Vagina (tissue), 2 donors: ENCODE data around the gene CARS2. TPM values are rescaled to one million over a fixed set of nuclear protein-coding genes. Genes with fewer than 3 reads are reported as not detected.
"Not testable (repeated sequence)": the region's sequence is repeated elsewhere in the genome, so short reads cannot be mapped to it uniquely, and the experiment has no call there.

ENCODE experiments used
- DNase-seq, 2 donors: peaks; one replicate each; pipeline ENCODE4 v3.0.0-alpha.2; 2017; ENCODE audit errors: extremely low spot score in 2 of 2
- H3K27ac ChIP-seq: fragments of 200-600 bp; sonication (generic); one replicate; pipeline ENCODE4 v1.5.1; 2019
- H3K27me3 ChIP-seq: fragments of 200-600 bp; sonication (generic); one replicate; pipeline ENCODE4 v1.5.1; 2019
- H3K36me3 ChIP-seq, 2 donors: fragments of 200-600 bp; sonication (generic); one replicate each; pipeline ENCODE4 v1.5.1; 2017 to 2019
- H3K4me1 ChIP-seq: fragments of 200-600 bp; sonication (generic); one replicate; pipeline ENCODE4 v1.5.1; 2019
- H3K4me3 ChIP-seq, 2 donors: fragments of 200-600 bp; sonication (generic); 1 replicate in 1 of 2; 2 replicates in 1 of 2; pipeline ENCODE4 v1.5.1; 2016 to 2019
- H3K9me3 ChIP-seq: fragments of 200-600 bp; sonication (generic); one replicate; pipeline ENCODE4 v1.5.1; 2019
- CTCF ChIP-seq, 3 experiments: fragments of 450-650 bp in 2 of 3; fragments of 200-600 bp in 1 of 3; sonication (generic) in 1 of 3; IDR thresholded peaks; one replicate each; pipeline ENCODE4 v1.5.1; 2017 to 2019; ENCODE audit warnings: antibody characterized with exemption in 3 of 3, mild to moderate bottlenecking in 2 of 3, moderate library complexity in 2 of 3
- POLR2A ChIP-seq, 2 donors: fragments of 450-650 bp; IDR thresholded peaks; one replicate each; pipeline ENCODE4 v1.6.1; 2017; ENCODE audit warnings: antibody characterized with exemption in 2 of 2, mild to moderate bottlenecking in 2 of 2, moderate library complexity in 2 of 2
- POLR2AphosphoS5 ChIP-seq, 2 donors: sonication (generic); formaldehyde crosslinking; IDR thresholded peaks; one replicate each; pipeline ENCODE4 v1.9.0; 2017; ENCODE audit warnings: antibody characterized with exemption in 2 of 2, mild to moderate bottlenecking in 2 of 2, low read depth in 1 of 2; ENCODE audit not compliant: insufficient read depth in 1 of 2
- intact Hi-C: fragments of 100-400 bp; cut with DNase I; formaldehyde crosslinking; loops from one replicate; pipeline ENCODE4 v1.15.1; 2023
- total RNA-seq: library from RNA; depleted of rRNA; stranded (reverse); fragments of >200 nt; gene quantifications from one replicate; pipeline ENCODE4 v1.2.3, GENCODE V29; 2016

The CARS2 gene
- total RNA-seq, 1 donor from 2014 or later, result 65.1 TPM

GRCh38 chr13:110662777-110663443, 43.0 kb downstream of the CARS2 start:
- H3K4me3 ChIP-seq, result no peak overlapping the region
- H3K4me1 ChIP-seq, result no peaks in the 10 kb centered on the region
- DNase-seq, result no peak
- H3K36me3 ChIP-seq, result peaks cover 0 to 72% of the 10 kb centered on the region in 2 donors
- no peaks in the 10 kb centered on the region for H3K9me3 ChIP-seq
- no peaks in the 10 kb centered on the region for H3K27me3 ChIP-seq
- no peak for TF ChIP-seq POLR2A (IDR thresholded peaks at IDR 0.05)
- intact Hi-C loops, result no loop called here
- H3K27ac ChIP-seq, result no peak overlapping the region

- no peak for TF ChIP-seq POLR2AphosphoS5 (IDR thresholded peaks at IDR 0.05; ENCODE audit: insufficient read depth in 1 of 2, low read depth in 1 of 2)
- TF ChIP-seq CTCF (IDR thresholded peaks at IDR 0.05), result no peak
- TF ChIP-seq POLR2A (IDR thresholded peaks at IDR 0.05), result no peak
- Histone ChIP-seq H3K4me1 (no peaks in the 10 kb centered on the region), H3K9me3 (no peaks in the 10 kb centered on the region), H3K36me3 (peaks cover 0 to 64% of the 10 kb centered on the region in 2 donors), H3K27me3 (no peaks in the 10 kb centered on the region), H3K4me3 (no peak overlapping the region), H3K27ac (no peak overlapping the region)
- DNase-seq, result no peak
- intact Hi-C loops, result no loop called here
Measured at GRCh38 chr13:110662091-110662490, 43.8 kb downstream of the CARS2 start.

- Histone ChIP-seq H3K36me3 (peaks cover 0 to 57% of the 10 kb centered on the region in 2 donors), H3K27me3 (no peaks in the 10 kb centered on the region), H3K4me3 (no peak overlapping the region), H3K4me1 (no peaks in the 10 kb centered on the region), H3K9me3 (no peaks in the 10 kb centered on the region), H3K27ac (no peak overlapping the region)
- TF ChIP-seq CTCF (IDR thresholded peaks at IDR 0.05) (no peak), POLR2AphosphoS5 (IDR thresholded peaks at IDR 0.05; ENCODE audit: insufficient read depth in 1 of 2, low read depth in 1 of 2) (no peak), POLR2A (IDR thresholded peaks at IDR 0.05) (no peak)
- no peak for DNase-seq
- intact Hi-C loops, result no loop called here
Measured at GRCh38 chr13:110661256-110661655, 44.7 kb downstream of the CARS2 start.

- intact Hi-C loops, DNase-seq, H3K27ac ChIP-seq, H3K4me1 ChIP-seq, H3K27me3 ChIP-seq, H3K9me3 ChIP-seq, H3K4me3 ChIP-seq: not testable (repeated sequence)
- peaks cover 0 to 41% of the 10 kb centered on the region in 2 donors for H3K36me3 ChIP-seq
Measured at GRCh38 chr13:110658218-110658911, 47.6 kb downstream of the CARS2 start.

GRCh38 chr13:110657196-110657595, 48.7 kb downstream of the CARS2 start:
- Histone ChIP-seq H3K9me3 (no peaks in the 10 kb centered on the region), H3K27ac (no peak overlapping the region), H3K4me3 (no peak overlapping the region), H3K36me3 (peaks cover 0 to 33% of the 10 kb centered on the region in 2 donors), H3K27me3 (no peaks in the 10 kb centered on the region), H3K4me1 (no peaks in the 10 kb centered on the region)
- DNase-seq, result no peak
- TF ChIP-seq CTCF (IDR thresholded peaks at IDR 0.05), result no peak
- no peak for TF ChIP-seq POLR2AphosphoS5 (IDR thresholded peaks at IDR 0.05; ENCODE audit: insufficient read depth in 1 of 2, low read depth in 1 of 2)
- TF ChIP-seq POLR2A (IDR thresholded peaks at IDR 0.05), result no peak
- intact Hi-C loops, result no loop called here

GRCh38 chr13:110653851-110654250, 52.1 kb downstream of the CARS2 start:
- no peak for DNase-seq
- TF ChIP-seq POLR2A (IDR thresholded peaks at IDR 0.05) (no peak), CTCF (IDR thresholded peaks at IDR 0.05) (no peak), POLR2AphosphoS5 (IDR thresholded peaks at IDR 0.05; ENCODE audit: insufficient read depth in 1 of 2, low read depth in 1 of 2) (no peak)
- Histone ChIP-seq H3K4me3 (no peak overlapping the region), H3K27ac (no peak overlapping the region), H3K36me3 (peaks cover 0 to 22% of the 10 kb centered on the region in 2 donors), H3K9me3 (no peaks in the 10 kb centered on the region), H3K27me3 (no peaks in the 10 kb centered on the region), H3K4me1 (no peaks in the 10 kb centered on the region)
- intact Hi-C loops, result no loop called here
